Panc1 (cell line): ENCODE results near the gene EP400. TPM values are rescaled to one million over a fixed set of nuclear protein-coding genes. Genes with fewer than 3 reads are reported as not detected.
"Not testable (repeated sequence)": the region's sequence is repeated elsewhere in the genome, so short reads cannot be mapped to it uniquely, and the experiment has no call there.

Experiments
- ATAC-seq: fragments of 200-7000 bp; cut with Tn5 transposase; 2 replicates; pipeline ENCODE4 v1.9.1; 2020; ENCODE audit warnings: mild to moderate bottlenecking, moderate library complexity
- BruUV-seq: library from RNA; stranded (reverse); fragments of 400-500 nt; replicated peaks from 2 replicates; lab custom pipeline; 2021; lab: Mats Ljungman, UMichigan
- CTCF ChIA-PET: fragments of 300-600 bp; sonication (Branson Sonifier 250); formaldehyde crosslinking; loops from one replicate; lab custom pipeline; 2022; ENCODE audit warnings: antibody characterized with exemption; lab: Charles Lee
- POLR2A ChIA-PET: fragments of 300-600 bp; sonication (Branson Sonifier 250); formaldehyde crosslinking; loops from one replicate; lab custom pipeline; 2022; ENCODE audit warnings: antibody characterized with exemption; lab: Charles Lee
- DNase-seq: peaks from one replicate; pipeline ENCODE4 v3.0.0-alpha.2; 2010; ENCODE audit warnings: low read depth, low spot score
- H3K27ac ChIP-seq: 2 replicates; pipeline ENCODE4 v1.5.1; 2011; ENCODE audit warnings: mild to moderate bottlenecking, low read length, inconsistent platforms
- H3K27me3 ChIP-seq: fragments of 200-500 bp; sonication (Bioruptor generic); 2 replicates; pipeline ENCODE4 v1.6.0; 2014; ENCODE audit warnings: low read length, inconsistent platforms; ENCODE audit not compliant: control insufficient read depth, insufficient read depth
- H3K36me3 ChIP-seq: fragments of 200-500 bp; sonication (Bioruptor generic); 2 replicates; pipeline ENCODE4 v1.5.1; 2014; ENCODE audit warnings: inconsistent platforms, mild to moderate bottlenecking, low read length, moderate library complexity; ENCODE audit not compliant: control insufficient read depth, insufficient read depth
- H3K4me1 ChIP-seq: 2 replicates; pipeline ENCODE4 v1.5.1; 2011; ENCODE audit warnings: inconsistent platforms, mild to moderate bottlenecking, low read length, moderate library complexity; ENCODE audit not compliant: control insufficient read depth, insufficient read depth
- H3K4me3 ChIP-seq, 2 experiments: 2 replicates each; pipeline ENCODE4 v1.5.1; 2011 to 2012; ENCODE audit warnings: low read depth in 2 of 2, low read length in 2 of 2, mild to moderate bottlenecking in 2 of 2, inconsistent platforms in 1 of 2, moderate library complexity in 1 of 2
- H3K9me3 ChIP-seq: fragments of 200-500 bp; sonication (Bioruptor generic); 2 replicates; pipeline ENCODE4 v1.5.1; 2014; ENCODE audit warnings: low read depth, mild to moderate bottlenecking, inconsistent platforms, low read length, moderate library complexity; ENCODE audit not compliant: control insufficient read depth, insufficient read depth
- POLR2AphosphoS5 ChIP-seq: IDR thresholded peaks from 2 replicates; pipeline ENCODE4 v1.6.1; 2012; ENCODE audit warnings: mild to moderate bottlenecking, low read depth, low read length, moderate library complexity
- SIN3A ChIP-seq: IDR thresholded peaks from 2 replicates; pipeline ENCODE4 v1.6.1; 2012; ENCODE audit warnings: low read depth, mild to moderate bottlenecking, low read length, moderate library complexity, borderline replicate concordance; ENCODE audit not compliant: insufficient read depth
- TCF7L2 ChIP-seq: IDR thresholded peaks from 2 replicates; pipeline ENCODE4 v1.6.1; 2011; ENCODE audit warnings: mild to moderate bottlenecking, low read depth, low read length, inconsistent platforms
- in situ Hi-C: cut with HindIII; loops from 2 replicates; pipeline ENCODE4 v1.10.0; 2016; ENCODE audit warnings: low sequenced_read_pairs, low pct_unique_long_range_greater_than_20kb
- intact Hi-C: fragments of 100-400 bp; cut with micrococcal nuclease; formaldehyde crosslinking; loops from one replicate; pipeline ENCODE4 v1.10.0; 2022; ENCODE audit not compliant: unreplicated experiment
- total RNA-seq: library from RNA; stranded (reverse); gene quantifications from one replicate; pipeline ENCODE4 v1.2.1, GENCODE V29; 2021; ENCODE audit not compliant: unreplicated experiment
- TF ChIP-seq, protein P1 (sequence below): fragments of 450-650 bp; IDR thresholded peaks from 2 replicates; pipeline ENCODE4 v1.5.1; 2017; ENCODE audit warnings: mild to moderate bottlenecking
- TF ChIP-seq, protein P2 (sequence below), 2 experiments: IDR thresholded peaks; 2 replicates each; pipeline ENCODE4 v1.6.1; 2011 to 2012; ENCODE audit warnings: low read depth in 2 of 2, control low read depth in 1 of 2, low read length in 1 of 2, mild to moderate bottlenecking in 1 of 2, moderate library complexity in 1 of 2; ENCODE audit not compliant: insufficient read depth in 1 of 2

EP400 gene
- total RNA-seq, 1 experiment from 2014 or later = 59.4 TPM

DNA sequence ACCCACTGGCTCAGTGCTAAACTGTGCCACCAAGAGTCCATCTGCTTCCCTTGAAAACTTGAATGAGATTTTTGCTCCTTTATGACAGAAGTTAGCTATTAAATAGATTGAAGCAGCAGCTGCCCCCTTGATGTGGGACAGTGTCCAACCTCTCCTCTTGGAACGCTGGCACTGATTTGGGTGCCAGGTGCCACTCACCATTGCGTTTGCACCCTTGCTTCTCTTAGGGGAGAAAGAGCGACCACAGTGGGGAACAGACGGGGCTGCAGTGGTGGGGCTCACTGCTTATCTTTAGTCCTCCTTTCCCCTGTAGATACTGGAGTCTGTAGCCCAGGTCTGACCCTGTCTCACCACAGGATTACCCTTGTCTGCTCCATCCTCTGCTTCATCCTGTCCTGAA, 9.4 kb downstream of the EP400 start:
- Histone ChIP-seq H3K4me1 (peaks cover 25% of the 10 kb centered on the region), H3K4me3 (no peak overlapping the region), H3K36me3 (0 out of 2 replicates have a peak, but pooled peaks cover 2% of the 10 kb centered on the region), H3K9me3 (no peaks in the 10 kb centered on the region), H3K27me3 (no peaks in the 10 kb centered on the region), H3K27ac (no peak overlapping the region)
- intact Hi-C loops (no loop called here), in situ Hi-C loops (no loop called here)
- CTCF ChIA-PET = no interaction called here
- no TSS peak for BruUV-seq
- ATAC-seq (0 out of 2 replicates have a peak, but pooled peaks have one; percentile 9), DNase-seq (no peak)
- TF ChIP-seq POLR2AphosphoS5 (no peak), TCF7L2 (no peak), SIN3A (no peak)
- TF ChIP-seq, protein P1, sequence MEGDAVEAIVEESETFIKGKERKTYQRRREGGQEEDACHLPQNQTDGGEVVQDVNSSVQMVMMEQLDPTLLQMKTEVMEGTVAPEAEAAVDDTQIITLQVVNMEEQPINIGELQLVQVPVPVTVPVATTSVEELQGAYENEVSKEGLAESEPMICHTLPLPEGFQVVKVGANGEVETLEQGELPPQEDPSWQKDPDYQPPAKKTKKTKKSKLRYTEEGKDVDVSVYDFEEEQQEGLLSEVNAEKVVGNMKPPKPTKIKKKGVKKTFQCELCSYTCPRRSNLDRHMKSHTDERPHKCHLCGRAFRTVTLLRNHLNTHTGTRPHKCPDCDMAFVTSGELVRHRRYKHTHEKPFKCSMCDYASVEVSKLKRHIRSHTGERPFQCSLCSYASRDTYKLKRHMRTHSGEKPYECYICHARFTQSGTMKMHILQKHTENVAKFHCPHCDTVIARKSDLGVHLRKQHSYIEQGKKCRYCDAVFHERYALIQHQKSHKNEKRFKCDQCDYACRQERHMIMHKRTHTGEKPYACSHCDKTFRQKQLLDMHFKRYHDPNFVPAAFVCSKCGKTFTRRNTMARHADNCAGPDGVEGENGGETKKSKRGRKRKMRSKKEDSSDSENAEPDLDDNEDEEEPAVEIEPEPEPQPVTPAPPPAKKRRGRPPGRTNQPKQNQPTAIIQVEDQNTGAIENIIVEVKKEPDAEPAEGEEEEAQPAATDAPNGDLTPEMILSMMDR = no peak
- TF ChIP-seq, protein P2, sequence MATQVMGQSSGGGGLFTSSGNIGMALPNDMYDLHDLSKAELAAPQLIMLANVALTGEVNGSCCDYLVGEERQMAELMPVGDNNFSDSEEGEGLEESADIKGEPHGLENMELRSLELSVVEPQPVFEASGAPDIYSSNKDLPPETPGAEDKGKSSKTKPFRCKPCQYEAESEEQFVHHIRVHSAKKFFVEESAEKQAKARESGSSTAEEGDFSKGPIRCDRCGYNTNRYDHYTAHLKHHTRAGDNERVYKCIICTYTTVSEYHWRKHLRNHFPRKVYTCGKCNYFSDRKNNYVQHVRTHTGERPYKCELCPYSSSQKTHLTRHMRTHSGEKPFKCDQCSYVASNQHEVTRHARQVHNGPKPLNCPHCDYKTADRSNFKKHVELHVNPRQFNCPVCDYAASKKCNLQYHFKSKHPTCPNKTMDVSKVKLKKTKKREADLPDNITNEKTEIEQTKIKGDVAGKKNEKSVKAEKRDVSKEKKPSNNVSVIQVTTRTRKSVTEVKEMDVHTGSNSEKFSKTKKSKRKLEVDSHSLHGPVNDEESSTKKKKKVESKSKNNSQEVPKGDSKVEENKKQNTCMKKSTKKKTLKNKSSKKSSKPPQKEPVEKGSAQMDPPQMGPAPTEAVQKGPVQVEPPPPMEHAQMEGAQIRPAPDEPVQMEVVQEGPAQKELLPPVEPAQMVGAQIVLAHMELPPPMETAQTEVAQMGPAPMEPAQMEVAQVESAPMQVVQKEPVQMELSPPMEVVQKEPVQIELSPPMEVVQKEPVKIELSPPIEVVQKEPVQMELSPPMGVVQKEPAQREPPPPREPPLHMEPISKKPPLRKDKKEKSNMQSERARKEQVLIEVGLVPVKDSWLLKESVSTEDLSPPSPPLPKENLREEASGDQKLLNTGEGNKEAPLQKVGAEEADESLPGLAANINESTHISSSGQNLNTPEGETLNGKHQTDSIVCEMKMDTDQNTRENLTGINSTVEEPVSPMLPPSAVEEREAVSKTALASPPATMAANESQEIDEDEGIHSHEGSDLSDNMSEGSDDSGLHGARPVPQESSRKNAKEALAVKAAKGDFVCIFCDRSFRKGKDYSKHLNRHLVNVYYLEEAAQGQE (IDR thresholded peaks at IDR 0.05; ENCODE audit: insufficient read depth in 1 of 2, low read depth in 2 of 2, low read length in 1 of 2) = no peak
- POLR2A ChIA-PET = no interaction called here

DNA sequence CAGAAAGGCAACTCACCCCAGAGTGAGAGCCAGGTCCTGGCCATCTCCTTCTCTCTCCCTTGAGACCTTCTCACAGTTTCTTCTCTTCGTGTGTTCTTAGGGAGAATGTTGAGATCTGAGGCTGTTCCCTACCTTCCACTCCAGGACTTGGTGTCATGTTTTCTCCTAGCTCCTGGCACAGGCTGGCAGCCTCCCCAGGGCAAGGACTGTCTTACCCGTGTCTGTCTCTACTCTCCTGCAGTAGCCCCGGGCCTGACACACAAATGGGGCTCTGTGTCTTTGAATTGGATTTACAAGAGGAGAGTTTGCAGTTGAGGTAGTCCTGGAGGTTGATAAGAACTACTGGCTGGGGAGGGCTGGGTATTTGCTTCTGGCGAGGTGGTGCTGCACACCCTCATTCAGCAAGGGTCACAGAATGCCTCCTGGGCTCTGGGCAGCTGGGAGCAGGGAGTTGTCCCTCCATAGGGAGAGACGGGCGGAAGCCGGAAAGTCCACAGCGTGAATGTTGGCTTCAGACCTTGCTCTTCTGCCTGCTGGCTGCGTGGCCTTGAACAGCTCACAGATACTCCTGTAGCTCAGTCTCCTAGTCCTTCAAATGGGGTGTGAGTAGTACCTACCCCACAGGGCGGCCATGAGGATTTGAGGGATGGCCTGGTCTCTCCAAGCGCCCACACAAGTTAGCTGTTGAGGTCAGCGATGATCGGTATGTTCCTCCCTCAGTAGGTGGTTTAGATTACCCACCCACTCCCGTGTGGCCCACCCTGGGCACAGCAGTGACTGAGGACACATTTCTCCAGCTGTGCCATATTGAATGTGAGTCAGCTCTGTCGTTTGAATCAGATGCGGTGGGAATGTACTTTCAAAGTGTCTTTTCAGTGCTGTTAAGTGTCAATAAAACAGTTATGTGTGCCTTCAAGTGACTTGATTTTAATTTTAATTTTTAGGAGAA, 10.2 kb downstream of the EP400 start:
- ATAC-seq = peak; percentile 43; the same call in 1 of the 2 replicates
- Histone ChIP-seq H3K36me3 (0 out of 2 replicates have a peak, but pooled peaks cover 2% of the 10 kb centered on the region), H3K4me1 (peaks cover 25% of the 10 kb centered on the region), H3K4me3 (no peak overlapping the region), H3K9me3 (no peaks in the 10 kb centered on the region), H3K27me3 (no peaks in the 10 kb centered on the region), H3K27ac (no peak overlapping the region)
- no TSS peak for BruUV-seq
- no peak for DNase-seq
- POLR2A ChIA-PET = no interaction called here
- CTCF ChIA-PET = no interaction called here
- intact Hi-C loops (no loop called here), in situ Hi-C loops (no loop called here)
- TF ChIP-seq, protein P2 (IDR thresholded peaks at IDR 0.05; ENCODE audit: insufficient read depth in 1 of 2, low read depth in 2 of 2, low read length in 1 of 2) = no peak
- TF ChIP-seq TCF7L2 (no peak), POLR2AphosphoS5 (no peak)
- TF ChIP-seq, protein P1 = no peak

DNA sequence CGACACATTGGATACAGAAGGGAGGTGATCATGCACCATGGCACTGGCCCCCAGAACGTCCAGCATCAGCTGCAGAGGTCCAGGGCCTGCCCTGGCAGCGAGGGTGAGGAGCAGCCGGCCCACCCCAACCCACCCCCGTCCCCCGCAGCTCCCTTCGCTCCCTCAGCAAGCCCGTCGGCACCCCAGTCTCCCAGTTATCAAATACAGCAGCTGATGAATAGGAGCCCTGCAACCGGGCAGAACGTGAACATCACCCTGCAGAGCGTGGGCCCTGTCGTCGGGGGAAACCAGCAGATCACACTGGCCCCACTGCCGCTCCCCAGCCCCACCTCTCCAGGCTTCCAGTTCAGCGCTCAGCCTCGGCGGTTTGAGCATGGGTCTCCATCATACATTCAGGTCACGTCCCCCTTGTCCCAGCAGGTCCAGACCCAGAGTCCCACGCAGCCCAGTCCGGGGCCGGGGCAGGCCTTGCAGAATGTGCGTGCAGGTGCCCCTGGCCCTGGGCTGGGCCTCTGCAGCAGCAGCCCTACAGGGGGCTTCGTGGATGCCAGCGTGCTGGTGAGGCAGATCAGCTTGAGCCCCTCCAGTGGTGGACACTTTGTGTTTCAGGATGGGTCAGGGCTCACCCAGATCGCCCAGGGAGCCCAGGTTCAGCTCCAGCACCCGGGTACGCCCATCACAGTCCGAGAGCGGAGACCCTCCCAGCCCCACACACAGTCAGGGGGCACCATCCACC, 11.0 kb downstream of the EP400 start:
- BruUV-seq, CTCF ChIA-PET, POLR2A ChIA-PET, H3K9me3 ChIP-seq, intact Hi-C loops, H3K4me3 ChIP-seq, H3K27ac ChIP-seq, H3K27me3 ChIP-seq, ATAC-seq, in situ Hi-C loops, H3K36me3 ChIP-seq, DNase-seq: not testable (repeated sequence)
- peaks cover 21% of the 10 kb centered on the region for H3K4me1 ChIP-seq
